ENCODE results near the gene WRAP73. TPM values are rescaled to one million over a fixed set of nuclear protein-coding genes. Genes with fewer than 3 reads are reported as not detected.

Gene WRAP73
- total RNA-seq, 1 experiment from 2014 or later, result 41.1 TPM

Other genes starting within 250 kb of the WRAP73 start
- 2.6 and 3.3 TPM in 2 replicates for gene ARHGEF16, start 195.4 kb downstream of the WRAP73 start, total RNA-seq (2014; rRNA removed; shearing (Covaris generic); ENCODE audit: low replicate concordance)
- gene MEGF6, start 38.6 kb downstream of the WRAP73 start, total RNA-seq (2014; rRNA removed; shearing (Covaris generic); ENCODE audit: low replicate concordance), result 15.6 and 21.0 TPM in 2 replicates
- gene TPRG1L, start 25.1 kb downstream of the WRAP73 start, total RNA-seq (2014; rRNA removed; shearing (Covaris generic); ENCODE audit: low replicate concordance), result 30.3 and 35.7 TPM in 2 replicates
- 4.4 and 5.1 TPM in 2 replicates for gene TP73, start 2.4 kb upstream of the WRAP73 start, total RNA-seq (2014; rRNA removed; shearing (Covaris generic); ENCODE audit: low replicate concordance)
- gene CCDC27, start 102.3 kb upstream of the WRAP73 start, total RNA-seq (2014; rRNA removed; shearing (Covaris generic); ENCODE audit: low replicate concordance), result not detected in 2 replicates
- 29.9 and 66.4 TPM in 2 replicates for gene SMIM1, start 122.6 kb upstream of the WRAP73 start, total RNA-seq (2014; rRNA removed; shearing (Covaris generic); ENCODE audit: low replicate concordance)
- 16.3 and 32.0 TPM in 2 replicates for gene LRRC47, start 146.4 kb upstream of the WRAP73 start, total RNA-seq (2014; rRNA removed; shearing (Covaris generic); ENCODE audit: low replicate concordance)
- 15.4 and 24.9 TPM in 2 replicates for gene CEP104, start 207.1 kb upstream of the WRAP73 start, total RNA-seq (2014; rRNA removed; shearing (Covaris generic); ENCODE audit: low replicate concordance)
- gene DFFB, start 207.4 kb upstream of the WRAP73 start, total RNA-seq (2014; rRNA removed; shearing (Covaris generic); ENCODE audit: low replicate concordance), result 9.2 and 27.9 TPM in 2 replicates

All from Caki2 (cell line).